A673 (cell line): ENCODE results near the gene PRIMA1.

Experiments used
- EZH2 ChIP-seq: fragments of 200-600 bp; sonication (generic); IDR thresholded peaks from 2 replicates; pipeline ENCODE4 v1.6.1; 2017; ENCODE audit warnings: borderline replicate concordance, low read depth, mild to moderate bottlenecking, mixed read lengths, antibody characterized with exemption, low read length; ENCODE audit not compliant: poor library complexity, severe bottlenecking
- TF ChIP-seq, protein P1 (sequence below): fragments of 300-800, 200-600 bp; sonication (generic); conservative IDR thresholded peaks from 2 replicates; pipeline ENCODE4 v1.5.1; 2017; ENCODE audit warnings: low read depth, mild to moderate bottlenecking, antibody characterized with exemption, low read length, moderate library complexity, mixed read lengths

DNA sequence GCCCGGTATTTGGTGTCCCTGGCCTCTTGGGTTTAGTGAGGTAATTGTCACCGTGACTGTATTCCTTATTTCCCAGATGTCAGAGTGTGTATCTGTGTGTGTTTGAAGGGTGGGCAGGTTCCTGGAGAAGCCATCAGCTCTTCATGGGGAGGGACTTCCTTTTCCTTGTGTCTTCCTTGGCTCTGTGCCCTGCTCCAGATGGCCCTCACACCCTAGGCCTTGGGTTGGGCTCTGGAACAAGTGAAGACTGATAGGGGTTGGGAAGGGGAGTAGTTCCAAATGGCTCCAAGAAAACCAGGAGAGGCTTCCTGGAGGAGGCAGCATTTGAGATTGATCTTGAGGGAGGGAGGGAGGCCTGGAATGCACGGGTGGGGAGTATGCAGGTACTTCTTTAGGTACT is 43.8 kb upstream of the PRIMA1 start:
- TF ChIP-seq, protein P1, sequence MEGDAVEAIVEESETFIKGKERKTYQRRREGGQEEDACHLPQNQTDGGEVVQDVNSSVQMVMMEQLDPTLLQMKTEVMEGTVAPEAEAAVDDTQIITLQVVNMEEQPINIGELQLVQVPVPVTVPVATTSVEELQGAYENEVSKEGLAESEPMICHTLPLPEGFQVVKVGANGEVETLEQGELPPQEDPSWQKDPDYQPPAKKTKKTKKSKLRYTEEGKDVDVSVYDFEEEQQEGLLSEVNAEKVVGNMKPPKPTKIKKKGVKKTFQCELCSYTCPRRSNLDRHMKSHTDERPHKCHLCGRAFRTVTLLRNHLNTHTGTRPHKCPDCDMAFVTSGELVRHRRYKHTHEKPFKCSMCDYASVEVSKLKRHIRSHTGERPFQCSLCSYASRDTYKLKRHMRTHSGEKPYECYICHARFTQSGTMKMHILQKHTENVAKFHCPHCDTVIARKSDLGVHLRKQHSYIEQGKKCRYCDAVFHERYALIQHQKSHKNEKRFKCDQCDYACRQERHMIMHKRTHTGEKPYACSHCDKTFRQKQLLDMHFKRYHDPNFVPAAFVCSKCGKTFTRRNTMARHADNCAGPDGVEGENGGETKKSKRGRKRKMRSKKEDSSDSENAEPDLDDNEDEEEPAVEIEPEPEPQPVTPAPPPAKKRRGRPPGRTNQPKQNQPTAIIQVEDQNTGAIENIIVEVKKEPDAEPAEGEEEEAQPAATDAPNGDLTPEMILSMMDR = no peak
- no peak for TF ChIP-seq EZH2
